Measurements from ENCODE around the gene GKN2.
"Not testable (repeated sequence)": the region's sequence is repeated elsewhere in the genome, so short reads cannot be mapped to it uniquely, and the experiment has no call there.

Gene GKN2

DNA sequence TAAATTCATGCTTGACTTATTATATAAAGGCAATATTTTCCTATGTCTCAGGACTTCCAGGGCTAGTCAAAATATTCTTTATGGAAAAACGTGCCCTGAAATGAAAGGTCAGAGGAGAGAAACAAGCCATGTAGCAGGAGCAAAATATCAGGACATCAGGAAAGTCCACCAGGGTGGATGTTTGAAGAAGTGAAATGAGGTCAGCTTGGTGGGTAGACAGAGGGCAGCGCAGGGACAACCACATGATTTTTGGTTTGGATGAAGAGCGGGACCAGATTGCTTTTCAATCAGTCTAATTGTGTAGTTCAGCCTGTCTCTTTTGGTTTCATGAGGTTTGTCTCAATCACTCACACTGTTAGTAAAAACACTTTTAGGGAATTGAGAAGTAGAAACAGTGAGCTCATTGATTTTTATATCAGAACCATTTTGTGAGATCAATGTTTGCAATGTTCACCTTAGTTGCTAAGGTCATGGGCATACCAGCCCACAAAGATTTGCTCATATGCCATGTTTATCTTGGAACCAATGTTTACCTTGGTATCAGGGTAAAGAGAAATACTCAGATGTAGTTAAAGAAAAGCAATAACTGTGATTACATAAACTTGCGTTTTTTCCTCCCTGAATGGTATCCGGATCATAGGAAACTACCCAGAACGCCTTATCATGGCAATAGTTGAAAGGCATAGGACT is 32.1 kb downstream of the GKN2 start:
- DNase-seq (ENCODE audit: low read depth, low spot score) = no peak

DNA sequence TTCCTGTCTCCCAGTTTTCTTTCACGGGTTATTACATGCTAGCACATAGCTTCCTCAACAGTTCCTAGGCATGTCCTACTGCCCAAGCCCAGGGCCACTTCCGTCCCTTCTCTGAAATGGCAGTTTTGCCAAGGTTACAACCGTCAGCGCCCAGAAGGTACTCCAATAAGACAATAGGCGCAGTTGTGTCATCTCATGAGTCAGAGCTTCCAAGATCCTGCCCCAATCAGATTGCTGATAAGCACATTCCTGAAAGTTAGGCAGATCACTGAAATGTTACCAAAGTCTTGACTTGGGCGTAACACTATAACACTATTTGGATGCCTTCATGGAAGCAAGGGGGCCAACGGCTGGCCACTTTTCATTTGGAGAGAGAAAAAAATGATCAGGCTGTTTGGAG is 34.2 kb downstream of the GKN2 start:
- DNase-seq (ENCODE audit: low read depth, low spot score) = no peak

DNA sequence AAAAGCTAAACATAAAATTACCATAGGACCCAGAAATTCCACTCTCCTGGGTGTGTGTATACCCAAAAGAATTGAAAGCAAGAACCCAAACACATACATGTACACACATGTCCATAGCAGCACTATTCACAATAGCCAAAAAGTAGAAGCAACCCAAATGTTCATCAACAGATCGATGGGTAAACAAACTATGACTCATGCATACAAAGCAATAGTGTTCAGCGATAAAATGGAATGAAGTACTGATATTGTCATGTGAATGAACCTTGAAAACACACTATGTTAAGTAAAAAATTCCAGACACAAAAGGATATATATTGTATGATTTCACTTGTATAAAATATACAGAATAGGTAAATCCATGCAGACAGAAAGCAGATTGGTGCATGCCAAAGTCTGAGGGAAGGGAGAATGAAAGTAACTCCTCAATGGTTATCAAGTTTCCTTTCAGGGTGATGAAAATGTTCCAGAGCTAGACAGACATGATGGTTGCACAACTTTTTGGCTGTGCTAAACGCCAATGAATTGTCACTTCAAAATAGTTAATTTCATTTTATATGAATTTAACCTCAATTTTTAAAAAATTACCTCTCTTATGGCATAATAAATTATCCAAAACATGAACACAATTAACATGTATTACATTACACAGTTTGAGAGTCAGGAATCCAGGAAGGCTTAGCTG is 35.5 kb downstream of the GKN2 start:
- no peak for DNase-seq (ENCODE audit: low read depth, low spot score)

GRCh38 chr2:68916226-68916625 is 36.5 kb downstream of the GKN2 start:
- DNase-seq (ENCODE audit: low read depth, low spot score) = no peak

GRCh38 chr2:68915393-68915792 is 37.3 kb downstream of the GKN2 start:
- DNase-seq (ENCODE audit: low read depth, low spot score) = no peak

- no peak for DNase-seq (ENCODE audit: low read depth, low spot score)
Observed at GRCh38 chr2:68913359-68913758, 39.3 kb downstream of the GKN2 start.

GRCh38 chr2:68912732-68913131 is 40.0 kb downstream of the GKN2 start:
- no peak for DNase-seq (ENCODE audit: low read depth, low spot score)

DNA sequence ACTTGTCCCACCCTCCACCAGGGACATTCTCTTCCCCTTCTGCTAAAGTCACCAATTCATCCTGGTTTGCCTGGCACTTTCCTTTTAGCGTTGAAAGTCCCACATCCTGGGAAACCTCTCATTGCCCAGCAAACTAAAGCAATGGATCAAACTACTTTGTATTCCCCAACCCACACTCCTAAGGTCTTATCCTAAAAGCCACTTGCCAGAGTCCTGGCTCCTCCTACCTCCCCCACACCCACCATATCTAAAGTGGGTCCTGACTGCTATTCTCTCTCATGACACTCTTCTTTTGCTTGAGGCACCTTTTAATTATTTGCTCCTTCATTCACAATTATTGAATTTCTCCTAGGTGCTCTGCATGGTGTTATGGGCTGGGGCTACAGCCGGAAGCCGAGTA is 40.6 kb downstream of the GKN2 start:
- DNase-seq (ENCODE audit: low read depth, low spot score) = no peak

GRCh38 chr2:68911709-68912108 is 41.0 kb downstream of the GKN2 start:
- no peak for DNase-seq (ENCODE audit: low read depth, low spot score)

DNA sequence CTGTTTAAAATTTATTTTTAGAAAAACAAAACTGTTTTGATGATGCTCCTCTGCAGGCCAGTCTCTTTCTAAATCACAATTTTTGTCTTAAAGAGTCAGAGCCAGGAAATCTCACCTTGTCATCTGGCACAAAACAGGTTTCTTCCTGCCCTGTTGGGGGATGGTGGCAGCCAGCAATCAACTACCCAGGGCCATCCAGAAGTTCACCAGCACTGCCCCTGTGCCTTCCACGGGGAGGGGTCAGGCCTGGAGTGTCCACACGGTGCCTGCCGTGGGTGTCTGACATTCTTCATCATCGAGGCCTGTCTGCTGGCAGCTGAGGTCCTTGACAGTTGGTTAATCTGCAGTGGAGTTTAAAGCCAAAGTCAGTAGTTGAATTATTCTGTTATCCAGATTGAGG is 41.4 kb downstream of the GKN2 start:
- no peak for DNase-seq (ENCODE audit: low read depth, low spot score)

DNA sequence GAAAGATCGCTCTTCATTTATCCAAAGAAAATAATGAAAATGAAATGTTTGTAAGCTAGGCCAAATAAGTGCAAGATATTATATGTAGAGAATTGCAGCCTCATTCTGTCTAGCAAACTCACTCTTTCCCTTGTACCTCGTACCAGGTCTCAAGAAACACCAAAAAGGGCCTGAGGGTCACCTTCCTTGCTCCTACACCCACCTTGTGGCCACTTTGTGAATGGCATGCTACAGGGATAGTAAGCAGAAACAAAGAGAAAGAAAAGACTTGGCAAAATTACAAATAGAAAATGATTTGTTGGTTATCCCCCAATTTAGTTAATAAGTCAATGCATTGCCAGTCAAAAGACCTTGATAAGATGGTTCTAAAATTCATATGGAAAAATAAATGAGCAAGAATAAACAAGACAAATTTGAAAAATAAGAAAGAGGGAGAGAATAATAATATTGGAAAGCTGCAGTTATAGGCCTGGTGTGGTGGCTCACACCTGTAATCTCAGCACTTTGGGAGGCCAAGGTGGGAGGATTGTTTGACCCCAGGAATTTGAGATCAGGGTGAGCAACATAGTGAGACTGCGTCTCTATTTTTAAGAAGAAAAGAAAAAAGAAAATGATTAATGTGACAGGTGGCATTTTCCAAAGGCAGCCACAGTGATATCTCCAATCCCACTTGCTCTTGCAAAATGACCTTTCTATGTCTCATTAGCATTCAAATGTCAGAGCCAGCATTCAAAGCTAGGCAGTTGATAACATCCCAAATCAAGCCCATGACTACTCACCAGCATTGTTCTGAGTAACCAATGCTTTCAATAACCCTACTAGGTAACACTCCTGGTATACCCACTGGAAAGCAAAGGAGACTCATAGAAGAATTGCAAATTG is 42.7 kb downstream of the GKN2 start:
- DNase-seq (ENCODE audit: low read depth, low spot score) = peak; percentile 32

DNA sequence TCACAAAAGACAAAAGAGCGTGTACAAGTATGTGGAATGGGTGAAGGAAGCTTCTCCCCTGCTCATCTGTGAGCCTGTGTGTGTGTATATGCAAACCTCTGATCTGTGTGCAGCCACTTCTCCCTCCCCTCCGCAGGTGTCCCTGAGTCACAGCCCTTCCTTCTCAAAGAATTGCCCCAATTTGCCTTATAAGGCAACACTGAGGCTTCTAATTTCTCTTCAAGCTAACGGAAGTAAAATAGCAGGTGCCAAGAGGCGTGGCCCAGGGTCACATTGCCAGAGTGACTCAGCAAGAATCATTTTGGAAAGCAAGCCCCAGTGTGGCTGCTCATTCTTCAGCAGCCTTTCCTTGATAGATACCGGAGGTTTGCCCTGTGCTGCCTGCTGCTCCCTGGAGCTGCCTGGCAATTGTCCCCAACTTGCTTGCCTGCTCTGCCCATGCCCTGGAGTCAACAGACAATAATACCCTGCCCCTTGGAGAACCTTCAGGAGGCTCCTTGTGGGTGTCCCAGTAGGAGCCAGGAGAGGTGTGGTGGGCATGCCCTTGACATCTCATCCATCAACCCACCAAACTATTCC is 44.2 kb downstream of the GKN2 start:
- peak; percentile 76 for DNase-seq (ENCODE audit: low read depth, low spot score)

DNA sequence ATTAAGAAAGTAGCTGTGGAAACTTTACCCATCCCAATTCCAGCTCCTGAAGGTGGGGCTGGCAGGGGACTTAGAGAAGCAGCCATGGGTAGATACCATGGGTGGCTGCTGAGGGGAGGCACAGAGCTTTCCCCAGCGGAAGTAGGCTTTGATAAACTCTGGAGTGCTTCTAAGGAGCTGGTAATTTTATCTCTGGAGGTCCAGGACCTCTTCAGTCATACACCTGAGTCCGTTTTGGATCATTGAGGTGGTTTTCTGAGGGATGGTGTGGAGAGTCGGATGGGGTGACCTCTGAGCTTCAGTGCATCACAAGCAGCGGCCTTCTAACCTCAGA is 44.8 kb downstream of the GKN2 start:
- no peak for DNase-seq (ENCODE audit: low read depth, low spot score)

- no peak for DNase-seq (ENCODE audit: low read depth, low spot score)
Observed at GRCh38 chr2:68907232-68907919, 45.3 kb downstream of the GKN2 start.

DNA sequence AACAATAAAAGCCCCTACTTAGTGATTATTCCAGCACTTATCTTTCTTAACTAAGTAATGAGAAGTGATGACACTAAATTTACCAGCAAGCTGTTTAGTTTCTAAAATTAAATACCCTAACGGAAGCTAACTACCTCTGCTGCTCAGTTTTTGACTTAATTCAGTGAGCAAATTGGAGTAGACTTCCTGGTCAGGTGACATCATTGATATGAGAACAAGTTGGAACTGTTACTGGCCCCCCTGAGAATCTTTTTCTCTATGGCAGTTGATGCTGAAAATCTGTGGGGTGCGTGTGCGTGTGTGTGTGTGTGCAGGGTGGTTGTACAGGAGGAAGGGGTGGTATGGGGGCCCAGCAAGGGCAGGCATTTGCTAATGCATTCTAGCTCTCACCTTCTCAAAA is 46.0 kb downstream of the GKN2 start:
- no peak for DNase-seq (ENCODE audit: low read depth, low spot score)

DNA sequence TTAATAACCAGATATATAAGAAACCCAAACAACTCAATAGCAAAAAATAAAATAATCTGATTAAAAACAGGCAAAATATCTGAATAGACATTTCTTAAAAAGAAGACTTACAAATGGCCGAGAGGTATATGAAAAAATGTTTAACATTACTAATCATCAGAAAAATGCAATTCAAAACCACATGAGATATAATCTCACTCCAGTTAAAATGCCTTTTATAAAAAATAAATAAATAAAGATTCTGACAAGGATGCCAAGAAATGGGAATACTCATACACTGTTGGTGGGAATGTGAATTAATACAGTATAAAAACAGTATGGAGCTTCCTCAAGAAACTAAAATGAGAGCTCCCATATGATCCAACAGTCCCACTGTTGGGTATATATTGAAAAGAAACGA is 47.6 kb downstream of the GKN2 start:
- no peak for DNase-seq (ENCODE audit: low read depth, low spot score)

- no peak for DNase-seq (ENCODE audit: low read depth, low spot score)
Observed at GRCh38 chr2:68901561-68901960, 51.1 kb downstream of the GKN2 start.

DNA sequence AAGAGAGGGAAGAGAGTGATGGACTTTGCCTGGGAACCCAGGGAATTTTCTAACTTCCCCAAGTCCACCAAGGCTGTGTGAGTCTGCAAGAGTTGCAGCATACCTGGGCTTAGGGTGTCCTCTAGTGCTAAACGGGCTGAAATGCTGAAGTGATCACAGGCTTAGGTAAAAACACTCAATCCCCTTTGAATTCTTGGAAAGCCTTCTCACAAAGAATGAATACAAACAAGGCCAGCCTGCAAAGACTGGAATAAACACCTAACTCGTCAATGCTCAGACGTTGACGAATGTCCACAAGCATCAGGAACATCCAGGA is 51.5 kb downstream of the GKN2 start:
- DNase-seq (ENCODE audit: low read depth, low spot score) = no peak

DNA sequence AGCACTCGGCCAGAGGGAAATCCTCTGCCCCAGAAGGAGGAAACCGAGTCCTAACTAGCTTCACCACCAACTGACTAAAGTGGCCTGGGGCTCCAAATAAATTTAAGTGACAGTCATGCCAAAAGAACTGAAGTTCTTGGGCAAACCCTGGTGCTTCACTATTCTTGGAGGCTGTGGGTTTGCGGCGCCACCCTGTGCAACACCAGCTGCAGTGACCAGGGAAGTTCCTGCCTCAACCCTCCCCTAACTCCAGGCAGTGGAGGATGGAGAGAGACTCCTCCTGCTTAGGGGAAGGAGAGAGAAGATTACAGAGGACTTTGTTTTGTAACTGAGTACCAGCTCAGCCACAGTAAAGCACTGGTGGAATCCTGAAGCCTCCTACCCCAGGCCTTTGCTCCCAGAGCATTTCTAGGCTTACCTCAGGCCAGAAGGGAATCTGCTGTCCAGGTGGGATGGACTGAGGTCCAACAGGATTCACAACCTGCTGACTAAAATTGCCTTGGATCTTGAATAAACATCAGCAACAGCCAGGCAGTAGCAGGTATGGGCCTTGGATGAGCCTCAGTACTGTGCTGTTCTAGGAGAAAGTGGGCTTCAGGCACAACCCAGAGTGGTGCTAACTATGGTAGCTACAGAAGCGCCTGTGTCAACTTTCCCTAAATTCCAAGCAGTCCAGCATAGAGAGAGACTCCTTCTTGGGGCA is 52.0 kb downstream of the GKN2 start:
- DNase-seq (ENCODE audit: low read depth, low spot score) = no peak

GRCh38 chr2:68895981-68896380 is 56.7 kb downstream of the GKN2 start:
- DNase-seq (ENCODE audit: low read depth, low spot score) = not testable (repeated sequence)
